ENCODE results near the gene RAPGEF6. TPM values are rescaled to one million over a fixed set of nuclear protein-coding genes. Genes with fewer than 3 reads are reported as not detected.

The RAPGEF6 gene
- total and polyA plus RNA-seq, 2 experiments from 2014 or later: 9.5 to 20.3 TPM

DNA sequence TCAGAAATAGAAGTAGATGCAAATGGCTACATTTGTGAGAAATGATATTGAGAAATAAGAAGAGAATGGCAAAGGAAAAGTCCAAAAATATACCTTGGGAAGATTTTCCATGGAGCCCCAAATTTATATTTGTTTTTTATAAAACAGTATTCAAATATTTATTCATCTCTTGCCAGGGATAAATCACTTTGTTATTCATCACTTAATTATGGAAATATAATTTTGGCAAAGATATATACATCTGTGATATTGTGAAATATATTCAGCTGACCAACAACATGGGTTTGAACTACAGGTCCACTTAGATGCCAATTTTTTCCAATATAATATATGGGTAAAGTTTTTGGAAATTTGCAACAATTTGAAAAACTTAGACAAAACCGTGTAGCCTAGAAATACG is 19.7 kb upstream of the RAPGEF6 start:
- no peaks in the 10 kb centered on the region for H3K27me3 ChIP-seq (ENCODE audit: insufficient read depth)
- no peak for ATAC-seq
- peaks cover 8% of the 10 kb centered on the region; the same call in 1 of the 2 replicates for H4K20me1 ChIP-seq (replicated peaks; ENCODE audit: insufficient read depth)
- H3K9me2 ChIP-seq (ENCODE audit: insufficient read depth): no peaks in the 10 kb centered on the region
- no peak overlapping the region for H2AFZ ChIP-seq
- TF ChIP-seq POLR2AphosphoS5 (IDR thresholded peaks at IDR 0.05; ENCODE audit: low read depth) (no peak), ETS1 (IDR thresholded peaks at IDR 0.05) (no peak), EZH2phosphoT487 (IDR thresholded peaks at IDR 0.05; ENCODE audit: unreplicated experiment) (no peak), ZNF114 (CRISPR knock-in tag; IDR thresholded peaks at IDR 0.05) (no peak), CREB1 (CRISPR knock-in tag; IDR thresholded peaks at IDR 0.05; ENCODE audit: low read depth) (no peak), ZNF331 (CRISPR knock-in tag; IDR thresholded peaks at IDR 0.05; ENCODE audit: low read depth) (no peak), JUNB (IDR thresholded peaks at IDR 0.05; ENCODE audit: unreplicated experiment) (no peak), REST (IDR thresholded peaks at IDR 0.05; ENCODE audit: unreplicated experiment) (no peak), STAT1 (IDR thresholded peaks at IDR 0.05; ENCODE audit: unreplicated experiment) (no peak), EZH2 (IDR thresholded peaks at IDR 0.05; ENCODE audit: low read depth, unreplicated experiment) (no peak), NANOG (IDR thresholded peaks at IDR 0.05; ENCODE audit: borderline replicate concordance) (no peak)
- TF ChIP-seq, protein P1, sequence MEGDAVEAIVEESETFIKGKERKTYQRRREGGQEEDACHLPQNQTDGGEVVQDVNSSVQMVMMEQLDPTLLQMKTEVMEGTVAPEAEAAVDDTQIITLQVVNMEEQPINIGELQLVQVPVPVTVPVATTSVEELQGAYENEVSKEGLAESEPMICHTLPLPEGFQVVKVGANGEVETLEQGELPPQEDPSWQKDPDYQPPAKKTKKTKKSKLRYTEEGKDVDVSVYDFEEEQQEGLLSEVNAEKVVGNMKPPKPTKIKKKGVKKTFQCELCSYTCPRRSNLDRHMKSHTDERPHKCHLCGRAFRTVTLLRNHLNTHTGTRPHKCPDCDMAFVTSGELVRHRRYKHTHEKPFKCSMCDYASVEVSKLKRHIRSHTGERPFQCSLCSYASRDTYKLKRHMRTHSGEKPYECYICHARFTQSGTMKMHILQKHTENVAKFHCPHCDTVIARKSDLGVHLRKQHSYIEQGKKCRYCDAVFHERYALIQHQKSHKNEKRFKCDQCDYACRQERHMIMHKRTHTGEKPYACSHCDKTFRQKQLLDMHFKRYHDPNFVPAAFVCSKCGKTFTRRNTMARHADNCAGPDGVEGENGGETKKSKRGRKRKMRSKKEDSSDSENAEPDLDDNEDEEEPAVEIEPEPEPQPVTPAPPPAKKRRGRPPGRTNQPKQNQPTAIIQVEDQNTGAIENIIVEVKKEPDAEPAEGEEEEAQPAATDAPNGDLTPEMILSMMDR (conservative IDR thresholded peaks at IDR 0.05; ENCODE audit: low read depth in 2 of 2): no peak
- TF ChIP-seq, protein P2, sequence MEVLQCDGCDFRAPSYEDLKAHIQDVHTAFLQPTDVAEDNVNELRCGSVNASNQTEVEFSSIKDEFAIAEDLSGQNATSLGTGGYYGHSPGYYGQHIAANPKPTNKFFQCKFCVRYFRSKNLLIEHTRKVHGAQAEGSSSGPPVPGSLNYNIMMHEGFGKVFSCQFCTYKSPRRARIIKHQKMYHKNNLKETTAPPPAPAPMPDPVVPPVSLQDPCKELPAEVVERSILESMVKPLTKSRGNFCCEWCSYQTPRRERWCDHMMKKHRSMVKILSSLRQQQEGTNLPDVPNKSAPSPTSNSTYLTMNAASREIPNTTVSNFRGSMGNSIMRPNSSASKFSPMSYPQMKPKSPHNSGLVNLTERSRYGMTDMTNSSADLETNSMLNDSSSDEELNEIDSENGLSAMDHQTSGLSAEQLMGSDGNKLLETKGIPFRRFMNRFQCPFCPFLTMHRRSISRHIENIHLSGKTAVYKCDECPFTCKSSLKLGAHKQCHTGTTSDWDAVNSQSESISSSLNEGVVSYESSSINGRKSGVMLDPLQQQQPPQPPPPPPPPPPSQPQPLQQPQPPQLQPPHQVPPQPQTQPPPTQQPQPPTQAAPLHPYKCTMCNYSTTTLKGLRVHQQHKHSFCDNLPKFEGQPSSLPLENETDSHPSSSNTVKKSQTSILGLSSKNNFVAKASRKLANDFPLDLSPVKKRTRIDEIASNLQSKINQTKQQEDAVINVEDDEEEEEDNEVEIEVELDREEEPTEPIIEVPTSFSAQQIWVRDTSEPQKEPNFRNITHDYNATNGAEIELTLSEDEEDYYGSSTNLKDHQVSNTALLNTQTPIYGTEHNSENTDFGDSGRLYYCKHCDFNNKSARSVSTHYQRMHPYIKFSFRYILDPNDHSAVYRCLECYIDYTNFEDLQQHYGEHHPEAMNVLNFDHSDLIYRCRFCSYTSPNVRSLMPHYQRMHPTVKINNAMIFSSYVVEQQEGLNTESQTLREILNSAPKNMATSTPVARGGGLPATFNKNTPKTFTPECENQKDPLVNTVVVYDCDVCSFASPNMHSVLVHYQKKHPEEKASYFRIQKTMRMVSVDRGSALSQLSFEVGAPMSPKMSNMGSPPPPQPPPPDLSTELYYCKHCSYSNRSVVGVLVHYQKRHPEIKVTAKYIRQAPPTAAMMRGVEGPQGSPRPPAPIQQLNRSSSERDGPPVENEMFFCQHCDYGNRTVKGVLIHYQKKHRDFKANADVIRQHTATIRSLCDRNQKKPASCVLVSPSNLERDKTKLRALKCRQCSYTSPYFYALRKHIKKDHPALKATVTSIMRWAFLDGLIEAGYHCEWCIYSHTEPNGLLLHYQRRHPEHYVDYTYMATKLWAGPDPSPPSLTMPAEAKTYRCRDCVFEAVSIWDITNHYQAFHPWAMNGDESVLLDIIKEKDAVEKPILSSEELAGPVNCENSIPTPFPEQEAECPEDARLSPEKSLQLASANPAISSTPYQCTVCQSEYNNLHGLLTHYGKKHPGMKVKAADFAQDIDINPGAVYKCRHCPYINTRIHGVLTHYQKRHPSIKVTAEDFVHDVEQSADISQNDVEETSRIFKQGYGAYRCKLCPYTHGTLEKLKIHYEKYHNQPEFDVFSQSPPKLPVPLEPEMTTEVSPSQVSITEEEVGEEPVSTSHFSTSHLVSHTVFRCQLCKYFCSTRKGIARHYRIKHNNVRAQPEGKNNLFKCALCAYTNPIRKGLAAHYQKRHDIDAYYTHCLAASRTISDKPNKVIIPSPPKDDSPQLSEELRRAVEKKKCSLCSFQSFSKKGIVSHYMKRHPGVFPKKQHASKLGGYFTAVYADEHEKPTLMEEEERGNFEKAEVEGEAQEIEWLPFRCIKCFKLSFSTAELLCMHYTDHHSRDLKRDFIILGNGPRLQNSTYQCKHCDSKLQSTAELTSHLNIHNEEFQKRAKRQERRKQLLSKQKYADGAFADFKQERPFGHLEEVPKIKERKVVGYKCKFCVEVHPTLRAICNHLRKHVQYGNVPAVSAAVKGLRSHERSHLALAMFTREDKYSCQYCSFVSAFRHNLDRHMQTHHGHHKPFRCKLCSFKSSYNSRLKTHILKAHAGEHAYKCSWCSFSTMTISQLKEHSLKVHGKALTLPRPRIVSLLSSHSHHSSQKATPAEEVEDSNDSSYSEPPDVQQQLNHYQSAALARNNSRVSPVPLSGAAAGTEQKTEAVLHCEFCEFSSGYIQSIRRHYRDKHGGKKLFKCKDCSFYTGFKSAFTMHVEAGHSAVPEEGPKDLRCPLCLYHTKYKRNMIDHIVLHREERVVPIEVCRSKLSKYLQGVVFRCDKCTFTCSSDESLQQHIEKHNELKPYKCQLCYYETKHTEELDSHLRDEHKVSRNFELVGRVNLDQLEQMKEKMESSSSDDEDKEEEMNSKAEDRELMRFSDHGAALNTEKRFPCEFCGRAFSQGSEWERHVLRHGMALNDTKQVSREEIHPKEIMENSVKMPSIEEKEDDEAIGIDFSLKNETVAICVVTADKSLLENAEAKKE (CRISPR knock-in tag; IDR thresholded peaks at IDR 0.05): no peak
- H3K36me3 Mint-ChIP-seq (ENCODE audit: low read depth): peaks cover 26% of the 10 kb centered on the region
- no peaks in the 10 kb centered on the region for H3K4me1 Mint-ChIP-seq
- peaks cover 5% of the 10 kb centered on the region for H3K9me3 Mint-ChIP-seq
- H3K4me3 Mint-ChIP-seq: no peak overlapping the region
- peaks cover under 1% of the 10 kb centered on the region for H3K27me3 Mint-ChIP-seq (ENCODE audit: insufficient read depth, low read depth, poor library complexity)
- H3K27ac ChIP-seq (ENCODE audit: low read depth): no peak overlapping the region
- H3F3A ChIP-seq (replicated peaks; ENCODE audit: low read depth): no peaks in the 10 kb centered on the region
- peaks cover under 1% of the 10 kb centered on the region; the same call in 1 of the 2 replicates for H3K36me3 ChIP-seq (ENCODE audit: insufficient read depth)
- H3K4me1 ChIP-seq (ENCODE audit: insufficient read depth): no peaks in the 10 kb centered on the region
- no peak for DNase-seq (ENCODE audit: low spot score)
- no peak overlapping the region for H3K4me3 ChIP-seq
- no peaks in the 10 kb centered on the region for H3K79me2 ChIP-seq (replicated peaks; ENCODE audit: insufficient read depth)
- H3K4me2 ChIP-seq: no peak overlapping the region
- no peak overlapping the region for H3K27ac Mint-ChIP-seq

Measured in GM23338 (cell line).